Bronchial smooth muscle cell (primary cell): ENCODE measurements around the gene NINJ1. TPM values are rescaled to one million over a fixed set of nuclear protein-coding genes. Genes with fewer than 3 reads are reported as not detected.

Experiments
- total RNA-seq: library from RNA; depleted of rRNA; stranded (reverse); fragments of >200 nt; gene quantifications from 2 replicates; pipeline ENCODE4 v1.2.1, GENCODE V29; 2014

The NINJ1 gene, protein sequence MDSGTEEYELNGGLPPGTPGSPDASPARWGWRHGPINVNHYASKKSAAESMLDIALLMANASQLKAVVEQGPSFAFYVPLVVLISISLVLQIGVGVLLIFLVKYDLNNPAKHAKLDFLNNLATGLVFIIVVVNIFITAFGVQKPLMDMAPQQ
- total RNA-seq = 22.5 and 35.1 TPM in 2 replicates

DNA sequence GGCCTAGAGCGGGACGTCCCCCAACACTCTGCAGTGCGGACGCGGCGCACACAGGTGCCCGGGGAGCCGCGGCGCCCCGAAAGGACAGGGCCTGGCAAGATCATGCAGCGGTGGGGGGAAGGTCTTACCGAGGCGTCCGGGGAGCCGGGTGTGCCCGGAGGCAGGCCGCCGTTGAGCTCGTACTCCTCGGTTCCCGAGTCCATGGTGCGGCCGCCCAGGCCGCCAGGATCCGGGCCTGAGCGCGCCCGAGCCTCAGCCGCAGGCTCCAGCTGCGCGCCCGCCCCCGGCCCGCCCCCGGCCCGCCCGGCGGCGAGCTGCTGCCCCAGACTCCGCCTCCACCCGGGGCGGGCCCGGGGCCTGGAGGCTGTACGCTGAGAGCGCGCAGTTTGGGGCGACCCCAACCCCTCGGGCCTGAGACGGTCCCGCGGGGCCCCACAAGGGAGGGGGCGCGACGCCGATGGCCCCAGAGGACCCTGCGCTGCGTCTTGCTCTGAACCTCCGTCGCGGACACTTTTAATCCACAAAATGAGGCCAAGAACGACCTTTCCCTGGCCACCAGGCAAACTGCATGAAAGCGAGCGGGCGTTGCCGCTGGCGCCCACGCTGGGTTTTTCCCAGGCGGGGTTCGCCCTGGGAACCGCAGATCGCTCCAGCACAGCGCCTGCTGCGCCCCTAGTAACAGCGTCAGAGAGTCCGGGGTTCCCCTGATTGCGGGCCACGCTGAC lies at the start of gene NINJ1:
Gene NINJ1, minus strand, starts transcription at position 237 of the 725 bp plus-strand sequence. Its CDS starts 34 bp downstream, at position 203.

DNA sequence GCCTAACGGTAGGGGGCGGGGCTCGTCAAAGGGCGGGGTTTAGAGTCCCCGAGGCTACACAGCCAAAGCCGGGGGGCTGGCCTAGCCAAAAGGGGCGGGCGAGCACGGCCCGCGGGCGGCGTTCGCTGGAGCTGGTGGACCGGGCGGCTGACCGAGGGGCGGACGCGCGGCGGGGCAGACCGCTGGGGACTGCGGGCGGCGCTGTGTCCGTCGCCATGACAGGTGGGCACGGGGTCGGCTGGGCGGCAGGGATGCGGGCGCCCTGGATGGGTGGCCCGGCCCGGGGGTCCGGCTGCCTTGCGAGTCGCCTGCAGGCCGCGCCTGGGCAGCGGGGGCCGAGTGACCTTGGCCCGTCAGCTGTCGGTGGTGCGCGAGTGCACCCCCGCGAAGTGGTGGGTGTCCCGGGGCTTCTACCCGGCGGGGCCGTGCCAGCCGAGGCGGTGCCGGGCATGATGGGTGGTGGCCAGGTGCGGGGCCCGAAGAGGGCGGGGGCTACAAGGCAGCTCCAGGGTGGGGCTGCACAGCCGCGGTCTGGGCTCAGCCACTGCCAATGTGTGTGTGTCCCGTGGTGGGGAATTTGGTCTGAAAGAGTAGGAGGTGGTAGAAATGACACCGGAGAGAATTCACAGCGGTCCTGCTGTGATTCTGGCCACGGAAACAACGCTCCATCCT lies 37.8 kb downstream of the NINJ1 start, which contains the start of gene CARD19:
Gene CARD19, plus strand, starts transcription at position 87 of the 672 bp plus-strand sequence. Its CDS starts 129 bp downstream, at position 216.

Other genes with a start within 250 kb of the NINJ1 start
- gene FGD3, start 186.7 kb downstream of the NINJ1 start, total RNA-seq = not detected in 2 replicates
- gene SUSD3, start 75.5 kb downstream of the NINJ1 start, total RNA-seq = 0.32 and 0.94 TPM in 2 replicates
- 40.0 and 60.1 TPM in 2 replicates for gene CARD19, start 38.0 kb downstream of the NINJ1 start, total RNA-seq
- gene WNK2, start 49.9 kb upstream of the NINJ1 start, total RNA-seq = under 0.01 TPM in 1 of 2 replicates, not detected in the other